Fibroblast of mammary gland (primary cell): Measurements from ENCODE around the gene ERCC8.

Experiments used
- DNase-seq: peaks from one replicate; pipeline ENCODE4 v3.0.0-alpha.2; 2010; ENCODE audit warnings: low read depth
- H3K4me3 ChIP-seq: 2 replicates; pipeline ENCODE4 v1.5.1; 2011; ENCODE audit warnings: low read depth, mild to moderate bottlenecking, low read length, moderate library complexity; ENCODE audit not compliant: control insufficient read depth
- TF ChIP-seq, protein P1 (sequence below): conservative IDR thresholded peaks from 2 replicates; pipeline ENCODE4 v1.5.1; 2011; ENCODE audit warnings: low read depth, low read length, inconsistent platforms; ENCODE audit not compliant: control insufficient read depth, insufficient read depth

Gene ERCC8

GRCh38 chr5:60843936-60844905 lies 100.6 kb downstream of the ERCC8 start, which contains the start of gene ELOVL7:
Gene ELOVL7 (minus strand): TSS chr5:60844269. CDS start chr5:60787397, 56,872 bp downstream.
- peak within 1 kb of the TSS; percentile 46 for H3K4me3 ChIP-seq
- DNase-seq = peak; percentile 49
- TF ChIP-seq, protein P1, sequence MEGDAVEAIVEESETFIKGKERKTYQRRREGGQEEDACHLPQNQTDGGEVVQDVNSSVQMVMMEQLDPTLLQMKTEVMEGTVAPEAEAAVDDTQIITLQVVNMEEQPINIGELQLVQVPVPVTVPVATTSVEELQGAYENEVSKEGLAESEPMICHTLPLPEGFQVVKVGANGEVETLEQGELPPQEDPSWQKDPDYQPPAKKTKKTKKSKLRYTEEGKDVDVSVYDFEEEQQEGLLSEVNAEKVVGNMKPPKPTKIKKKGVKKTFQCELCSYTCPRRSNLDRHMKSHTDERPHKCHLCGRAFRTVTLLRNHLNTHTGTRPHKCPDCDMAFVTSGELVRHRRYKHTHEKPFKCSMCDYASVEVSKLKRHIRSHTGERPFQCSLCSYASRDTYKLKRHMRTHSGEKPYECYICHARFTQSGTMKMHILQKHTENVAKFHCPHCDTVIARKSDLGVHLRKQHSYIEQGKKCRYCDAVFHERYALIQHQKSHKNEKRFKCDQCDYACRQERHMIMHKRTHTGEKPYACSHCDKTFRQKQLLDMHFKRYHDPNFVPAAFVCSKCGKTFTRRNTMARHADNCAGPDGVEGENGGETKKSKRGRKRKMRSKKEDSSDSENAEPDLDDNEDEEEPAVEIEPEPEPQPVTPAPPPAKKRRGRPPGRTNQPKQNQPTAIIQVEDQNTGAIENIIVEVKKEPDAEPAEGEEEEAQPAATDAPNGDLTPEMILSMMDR = no peak

DNA sequence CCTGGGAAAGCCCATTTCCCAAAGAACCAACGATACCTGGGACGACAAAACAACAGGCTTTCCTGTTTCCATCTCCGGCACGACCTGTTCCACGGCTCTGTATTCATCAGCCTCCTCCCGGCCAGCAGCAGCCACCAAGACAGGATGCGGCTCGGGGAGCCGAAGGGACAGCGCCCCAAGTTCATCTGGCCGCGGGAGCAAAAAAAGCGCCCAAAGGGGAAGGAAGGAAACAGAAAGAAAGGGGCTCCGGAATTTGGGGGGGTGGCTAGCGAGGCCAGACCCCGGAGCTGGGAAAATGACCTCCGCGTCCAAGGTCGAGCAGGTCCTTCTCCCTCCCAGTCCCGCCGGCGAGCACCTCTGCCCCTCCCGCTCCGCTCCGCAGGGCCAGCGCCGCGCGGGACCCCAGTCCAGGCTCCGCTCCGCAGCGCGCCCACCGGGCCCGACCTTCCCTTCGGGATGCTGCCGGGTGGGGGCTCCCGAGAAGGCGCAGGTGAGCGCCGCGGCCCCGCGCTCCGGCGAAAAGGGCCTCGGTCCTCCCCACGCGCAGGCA lies 101.4 kb downstream of the ERCC8 start:
- DNase-seq = no peak
- TF ChIP-seq, protein P1 = no peak

GRCh38 chr5:60842871-60843385 lies 101.9 kb downstream of the ERCC8 start:
- H3K4me3 ChIP-seq = no peak overlapping the region
- no peak for DNase-seq
- TF ChIP-seq, protein P1 = no peak

More for the DNA sequence above, 101.4 kb downstream of the ERCC8 start:
- H3K4me3 ChIP-seq = peak overlapping the region; percentile 46

DNA sequence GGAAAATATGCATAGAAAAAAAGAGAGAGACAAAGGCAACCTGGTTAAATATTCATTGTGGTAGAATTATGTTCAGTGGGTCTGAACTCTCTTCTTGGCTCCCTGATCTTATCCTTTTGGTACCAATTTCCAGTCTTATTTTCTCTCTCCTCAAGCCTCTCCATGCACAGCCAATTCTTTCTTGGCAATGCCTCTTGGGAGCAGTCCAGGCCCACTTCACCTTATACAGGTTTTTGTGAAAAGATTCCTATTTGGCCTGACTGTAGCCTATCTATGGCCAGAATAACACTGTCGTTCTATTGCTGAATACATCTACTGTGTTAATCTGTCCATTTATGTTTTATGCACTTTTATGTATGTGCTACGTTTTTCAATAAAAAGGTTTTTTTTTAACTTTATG lies 103.5 kb downstream of the ERCC8 start:
- TF ChIP-seq, protein P1 = no peak
- DNase-seq = no peak
- H3K4me3 ChIP-seq = no peak overlapping the region

- TF ChIP-seq, protein P1 = no peak
- no peak overlapping the region for H3K4me3 ChIP-seq
- DNase-seq = no peak
Observed at GRCh38 chr5:60836131-60836530, 108.7 kb downstream of the ERCC8 start.

- no peak overlapping the region for H3K4me3 ChIP-seq
- no peak for DNase-seq
- TF ChIP-seq, protein P1 = no peak
Observed at GRCh38 chr5:60835554-60835953, 109.3 kb downstream of the ERCC8 start.
